ENCODE results near the gene GRIN2C.

The GRIN2C gene

DNA sequence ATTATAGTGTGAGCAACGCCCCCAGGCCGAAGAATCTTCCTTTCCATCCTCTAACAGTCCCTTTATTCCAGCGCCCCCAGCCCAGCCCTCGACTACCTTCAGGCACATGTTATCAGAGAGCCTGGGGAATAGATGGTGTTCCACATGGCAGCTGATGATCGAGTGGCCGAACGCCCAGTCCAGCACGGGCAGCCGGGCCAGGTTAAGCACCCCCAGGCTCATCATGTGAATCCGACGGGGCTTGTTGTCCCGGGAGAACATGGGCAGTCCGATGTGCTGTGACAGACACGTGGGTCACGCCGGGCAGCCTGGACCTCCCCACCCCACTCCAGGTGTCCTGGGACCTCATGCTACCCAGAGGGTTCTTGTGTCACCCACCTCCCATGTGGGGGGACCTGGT, 19.6 kb upstream of the GRIN2C start:
- no peak overlapping the region for H3K4me3 ChIP-seq (ENCODE audit: control insufficient read depth in 1 of 7, extremely low read depth in 1 of 7, insufficient read depth in 4 of 7, low read depth in 2 of 7, low read length in 6 of 7)
- no peaks in the 10 kb centered on the region for H3K27me3 ChIP-seq (replicated peaks in 2 of 5; ENCODE audit: control insufficient read depth in 4 of 5, insufficient read depth in 5 of 5, low read length in 4 of 5)
- POLR2A ChIA-PET = no interaction called here
- H3K9me3 ChIP-seq (ENCODE audit: control extremely low read depth in 1 of 5, control insufficient read depth in 4 of 5, insufficient read depth in 2 of 5, low read depth in 1 of 5, low read length in 4 of 5) = no peaks in the 10 kb centered on the region
- CTCF ChIA-PET = interaction anchor here (0.9 to 1.9 kb wide), 2 partner anchors 14 to 87 kb away, joined by 3 to 5 read pairs; no protein-coding TSS in a partner anchor
- no peaks in the 10 kb centered on the region for H3K36me3 ChIP-seq (ENCODE audit: control insufficient read depth in 4 of 4, insufficient read depth in 4 of 4, low read length in 3 of 4)
- no peak for DNase-seq
- H3K4me1 ChIP-seq (ENCODE audit: control extremely low read depth in 1 of 4, control insufficient read depth in 4 of 4, insufficient read depth in 4 of 4, low read length in 3 of 4) = peaks cover 0 to 3% (median 1%) of the 10 kb centered on the region in 4 experiments
- WGBS (ENCODE audit: insufficient coverage) = 93% methylated on average over 11 of the region's 16 CpGs
- no peak overlapping the region for H3K27ac ChIP-seq (ENCODE audit: insufficient read depth in 1 of 2, low read depth in 1 of 2, low read length in 2 of 2, poor library complexity in 1 of 2, severe bottlenecking in 2 of 2)

DNA sequence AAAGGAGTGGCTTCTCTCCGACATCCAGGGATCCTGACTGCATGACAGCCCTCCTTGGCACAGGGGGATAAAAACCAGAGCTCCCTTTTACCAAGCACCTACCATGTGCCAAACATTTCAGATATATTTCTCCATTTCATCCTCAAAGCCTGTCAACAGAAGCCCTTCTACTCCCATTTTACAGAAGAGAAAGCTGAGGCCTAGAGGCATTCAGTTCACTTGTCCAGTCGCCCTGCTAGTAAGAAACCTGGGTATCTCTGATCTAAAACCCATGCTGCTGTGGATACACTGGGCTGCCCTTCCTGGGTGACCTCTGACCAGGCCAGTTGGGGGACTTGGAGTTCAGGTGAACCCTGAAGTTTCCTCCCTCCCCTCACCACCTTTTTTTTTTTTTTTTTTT, 19.0 kb upstream of the GRIN2C start:
- ChIA-PET POLR2A (no interaction called here), CTCF (interaction anchor here (1.0 to 2.4 kb wide), 2 partner anchors 9 to 87 kb away, joined by 3 to 8 read pairs; no protein-coding TSS in a partner anchor)
- Histone ChIP-seq H3K4me1 (ENCODE audit: control extremely low read depth in 1 of 4, control insufficient read depth in 4 of 4, insufficient read depth in 4 of 4, low read length in 3 of 4) (peaks cover 3 to 8% (median 5%) of the 10 kb centered on the region in 4 experiments), H3K27me3 (replicated peaks in 2 of 5; ENCODE audit: control insufficient read depth in 4 of 5, insufficient read depth in 5 of 5, low read length in 4 of 5) (no peaks in the 10 kb centered on the region), H3K36me3 (ENCODE audit: control insufficient read depth in 4 of 4, insufficient read depth in 4 of 4, low read length in 3 of 4) (no peaks in the 10 kb centered on the region), H3K9me3 (ENCODE audit: control extremely low read depth in 1 of 5, control insufficient read depth in 4 of 5, insufficient read depth in 2 of 5, low read depth in 1 of 5, low read length in 4 of 5) (no peaks in the 10 kb centered on the region), H3K4me3 (ENCODE audit: control insufficient read depth in 1 of 7, extremely low read depth in 1 of 7, insufficient read depth in 4 of 7, low read depth in 2 of 7, low read length in 6 of 7) (no peak overlapping the region), H3K27ac (ENCODE audit: insufficient read depth in 1 of 2, low read depth in 1 of 2, low read length in 2 of 2, poor library complexity in 1 of 2, severe bottlenecking in 2 of 2) (no peak overlapping the region)
- WGBS (ENCODE audit: insufficient coverage) = 91% methylated on average over 1 of the region's 2 CpGs
- no peak for DNase-seq

DNA sequence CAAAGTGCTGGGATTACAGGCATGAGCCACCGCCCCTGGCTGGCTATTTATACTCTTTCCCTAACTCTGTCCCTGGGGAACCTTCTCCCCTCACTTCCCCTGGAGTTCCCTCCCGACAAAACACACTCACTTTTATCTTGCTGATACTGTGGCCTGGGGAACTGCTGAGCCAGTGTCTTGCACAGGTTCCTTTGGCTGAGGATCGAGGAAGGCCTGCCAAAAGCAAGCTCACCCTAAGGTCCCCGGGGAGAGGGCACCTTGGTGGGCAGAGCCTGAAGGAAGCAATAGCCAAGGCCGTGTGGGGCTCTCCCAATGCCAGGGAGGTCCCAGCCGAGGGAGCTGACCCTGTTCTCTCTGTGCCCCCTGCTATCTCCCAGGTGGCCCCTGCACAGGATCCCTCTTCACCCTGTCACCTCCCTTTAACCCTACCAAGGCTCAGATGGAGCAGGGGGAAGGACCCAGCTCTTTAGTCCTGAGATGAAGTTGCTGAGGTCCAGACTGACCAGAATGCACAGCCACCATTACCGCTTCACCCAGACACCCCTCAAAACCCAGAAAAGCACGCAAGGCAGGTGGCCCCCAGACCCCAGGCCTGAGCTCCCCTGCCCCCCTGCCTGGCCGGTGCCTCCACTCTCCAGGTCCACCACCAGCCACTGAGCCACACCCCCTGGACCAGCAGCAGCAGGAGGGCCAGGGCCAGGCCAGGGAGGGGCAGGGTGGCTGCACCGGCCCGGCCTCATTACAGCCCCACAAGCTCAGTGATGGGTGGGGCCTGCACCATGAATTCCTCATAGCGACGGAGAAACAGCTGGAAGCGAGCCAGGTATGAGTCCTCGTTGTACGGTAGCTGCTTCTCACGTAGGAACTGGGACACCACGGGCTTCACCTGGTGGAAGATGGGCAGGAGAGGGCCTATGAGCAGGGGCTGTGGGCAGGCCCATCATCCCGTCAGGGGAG, 18.2 kb upstream of the GRIN2C start:
- Histone ChIP-seq H3K4me3 (ENCODE audit: control insufficient read depth in 1 of 7, extremely low read depth in 1 of 7, insufficient read depth in 4 of 7, low read depth in 2 of 7, low read length in 6 of 7) (no peak overlapping the region), H3K27ac (ENCODE audit: insufficient read depth in 1 of 2, low read depth in 1 of 2, low read length in 2 of 2, poor library complexity in 1 of 2, severe bottlenecking in 2 of 2) (no peak overlapping the region), H3K27me3 (replicated peaks in 2 of 5; ENCODE audit: control insufficient read depth in 4 of 5, insufficient read depth in 5 of 5, low read length in 4 of 5) (no peaks in the 10 kb centered on the region), H3K4me1 (ENCODE audit: control extremely low read depth in 1 of 4, control insufficient read depth in 4 of 4, insufficient read depth in 4 of 4, low read length in 3 of 4) (peaks cover 1 to 10% (median 7%) of the 10 kb centered on the region in 4 experiments), H3K9me3 (ENCODE audit: control extremely low read depth in 1 of 5, control insufficient read depth in 4 of 5, insufficient read depth in 2 of 5, low read depth in 1 of 5, low read length in 4 of 5) (no peaks in the 10 kb centered on the region), H3K36me3 (ENCODE audit: control insufficient read depth in 4 of 4, insufficient read depth in 4 of 4, low read length in 3 of 4) (no peaks in the 10 kb centered on the region)
- 95% methylated on average over 17 of the region's 19 CpGs for WGBS (ENCODE audit: insufficient coverage)
- DNase-seq = no peak
- ChIA-PET CTCF (interaction anchor here (0.9 to 2.4 kb wide), 3 partner anchors 8 to 86 kb away, joined by 3 to 8 read pairs (median 3); no protein-coding TSS in a partner anchor), POLR2A (no interaction called here)

DNA sequence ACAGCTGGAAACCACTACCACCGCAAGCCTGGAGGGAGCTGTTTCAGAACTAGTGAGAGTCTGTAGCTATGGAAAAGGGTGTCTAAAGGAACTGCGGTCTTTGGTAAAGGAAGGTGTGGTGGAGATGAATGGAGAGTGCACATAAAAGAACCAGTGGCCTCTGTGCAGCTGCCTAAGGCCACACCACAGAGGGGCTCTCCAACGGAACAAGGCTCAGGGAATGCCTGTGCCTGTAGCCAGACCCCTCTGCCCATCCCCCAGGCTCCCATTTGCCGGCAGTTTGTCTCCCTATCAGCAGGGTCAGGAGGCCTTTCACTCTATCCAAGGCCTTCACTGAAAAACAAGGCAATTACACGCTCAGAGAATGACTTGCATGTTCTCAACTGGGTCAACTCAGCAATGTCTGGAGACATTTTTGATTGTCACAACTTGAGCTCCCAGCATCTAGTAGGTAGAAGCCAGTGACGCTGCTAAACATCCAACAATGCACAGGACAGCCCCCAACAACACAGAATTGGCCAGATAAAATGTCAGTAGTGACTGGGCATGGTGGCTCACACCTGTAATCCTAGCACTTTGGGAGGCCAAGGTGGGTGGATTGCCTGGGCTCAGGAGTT, 16.4 kb upstream of the GRIN2C start:
- WGBS (ENCODE audit: insufficient coverage) = 92% methylated on average over 5 of the region's 6 CpGs
- ChIA-PET CTCF (interaction anchor here (1.1 to 1.5 kb wide), 3 partner anchors 11 to 85 kb away, joined by 3 to 4 read pairs (median 3); no protein-coding TSS in a partner anchor), POLR2A (no interaction called here)
- Histone ChIP-seq H3K9me3 (ENCODE audit: control extremely low read depth in 1 of 5, control insufficient read depth in 4 of 5, insufficient read depth in 2 of 5, low read depth in 1 of 5, low read length in 4 of 5) (no peaks in the 10 kb centered on the region), H3K4me3 (ENCODE audit: control insufficient read depth in 1 of 7, extremely low read depth in 1 of 7, insufficient read depth in 4 of 7, low read depth in 2 of 7, low read length in 6 of 7) (no peak overlapping the region), H3K27ac (ENCODE audit: insufficient read depth in 1 of 2, low read depth in 1 of 2, low read length in 2 of 2, poor library complexity in 1 of 2, severe bottlenecking in 2 of 2) (peak overlapping the region in 1 of 2 experiments; percentile 35), H3K27me3 (replicated peaks in 2 of 5; ENCODE audit: control insufficient read depth in 4 of 5, insufficient read depth in 5 of 5, low read length in 4 of 5) (no peaks in the 10 kb centered on the region), H3K4me1 (ENCODE audit: control extremely low read depth in 1 of 4, control insufficient read depth in 4 of 4, insufficient read depth in 4 of 4, low read length in 3 of 4) (peaks cover 4 to 18% (median 13%) of the 10 kb centered on the region in 4 experiments), H3K36me3 (ENCODE audit: control insufficient read depth in 4 of 4, insufficient read depth in 4 of 4, low read length in 3 of 4) (no peaks in the 10 kb centered on the region)
- DNase-seq = no peak

DNA sequence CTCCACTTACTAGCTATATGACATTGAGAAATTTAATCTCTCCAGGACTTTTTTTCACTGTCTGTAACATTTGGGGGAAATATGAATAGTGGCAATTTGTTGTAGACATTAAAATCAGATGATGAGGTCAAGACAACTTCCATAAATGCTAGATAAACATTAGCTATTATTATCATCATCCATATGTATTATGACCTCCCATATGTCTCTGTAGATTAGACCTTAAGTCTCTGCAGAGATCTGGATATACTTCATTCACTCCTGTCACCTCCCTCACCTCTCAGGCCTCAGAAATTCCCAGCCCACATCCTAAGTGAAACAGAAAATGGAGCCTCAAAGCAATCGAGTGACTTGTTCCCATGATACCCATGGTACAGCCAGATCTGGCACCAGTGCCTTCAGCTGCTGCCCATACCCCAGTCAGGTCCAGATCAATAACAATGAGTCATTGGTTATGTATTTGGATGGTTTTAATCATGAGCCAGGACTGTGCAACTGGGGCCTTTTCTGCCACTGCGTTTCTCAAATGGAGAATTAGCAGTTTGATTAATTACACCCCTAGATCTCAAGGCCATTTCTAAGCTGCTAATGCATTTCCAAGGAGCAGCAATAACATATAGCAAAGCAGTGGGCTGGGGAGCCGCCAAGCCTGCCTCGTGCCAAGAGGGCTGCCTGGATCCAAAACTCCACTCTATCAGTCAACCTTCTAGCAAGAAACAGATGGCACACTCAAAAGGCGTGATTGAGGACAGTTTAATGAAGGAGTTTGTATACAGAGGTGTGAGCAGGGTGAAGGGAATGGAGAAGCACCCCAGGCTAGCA, 15.7 kb upstream of the GRIN2C start:
- CTCF ChIA-PET = interaction anchor here (1.1 to 1.5 kb wide), 4 partner anchors 12 to 84 kb away, joined by 3 to 4 read pairs (median 3); no protein-coding TSS in a partner anchor
- H3K36me3 ChIP-seq (ENCODE audit: control insufficient read depth in 4 of 4, insufficient read depth in 4 of 4, low read length in 3 of 4) = no peaks in the 10 kb centered on the region
- no peaks in the 10 kb centered on the region for H3K9me3 ChIP-seq (ENCODE audit: control extremely low read depth in 1 of 5, control insufficient read depth in 4 of 5, insufficient read depth in 2 of 5, low read depth in 1 of 5, low read length in 4 of 5)
- no peaks in the 10 kb centered on the region for H3K27me3 ChIP-seq (replicated peaks in 2 of 5; ENCODE audit: control insufficient read depth in 4 of 5, insufficient read depth in 5 of 5, low read length in 4 of 5)
- H3K27ac ChIP-seq (ENCODE audit: insufficient read depth in 1 of 2, low read depth in 1 of 2, low read length in 2 of 2, poor library complexity in 1 of 2, severe bottlenecking in 2 of 2) = peak overlapping the region in 1 of 2 experiments; percentile 35
- DNase-seq = no peak
- peaks cover 4 to 18% (median 13%) of the 10 kb centered on the region in 4 experiments for H3K4me1 ChIP-seq (ENCODE audit: control extremely low read depth in 1 of 4, control insufficient read depth in 4 of 4, insufficient read depth in 4 of 4, low read length in 3 of 4)
- POLR2A ChIA-PET = no interaction called here
- 100% methylated on average over 4 of the region's 5 CpGs for WGBS (ENCODE audit: insufficient coverage)
- H3K4me3 ChIP-seq (ENCODE audit: control insufficient read depth in 1 of 7, extremely low read depth in 1 of 7, insufficient read depth in 4 of 7, low read depth in 2 of 7, low read length in 6 of 7) = no peak overlapping the region

DNA sequence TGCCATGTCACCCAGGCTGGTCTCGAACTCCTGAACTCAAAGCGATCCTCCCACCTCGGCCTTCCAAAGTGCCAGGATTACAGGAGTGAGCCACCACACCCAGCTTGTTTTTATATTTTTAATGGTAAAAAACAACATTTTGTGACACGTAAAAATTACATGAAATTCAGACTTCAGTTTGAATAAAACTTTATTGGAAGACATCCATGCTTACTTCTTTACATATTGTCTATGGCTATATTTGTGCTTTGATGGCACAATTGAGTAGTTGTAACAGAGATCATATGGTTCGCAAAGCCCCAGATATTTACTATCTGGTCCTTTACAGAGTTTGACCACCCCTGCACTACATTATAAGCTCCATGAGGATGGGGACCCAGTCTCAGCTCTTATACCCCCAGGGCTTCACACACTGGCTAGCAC, 14.9 kb upstream of the GRIN2C start:
- CTCF ChIA-PET = interaction anchor here (1.1 to 1.5 kb wide), 2 partner anchors 12 to 16 kb away, joined by 3 read pairs; no protein-coding TSS in a partner anchor
- POLR2A ChIA-PET = no interaction called here

More for the DNA sequence above, 14.9 kb upstream of the GRIN2C start:
- Histone ChIP-seq H3K27ac (ENCODE audit: insufficient read depth in 1 of 2, low read depth in 1 of 2, low read length in 2 of 2, poor library complexity in 1 of 2, severe bottlenecking in 2 of 2) (no peak overlapping the region), H3K4me3 (ENCODE audit: control insufficient read depth in 1 of 7, extremely low read depth in 1 of 7, insufficient read depth in 4 of 7, low read depth in 2 of 7, low read length in 6 of 7) (no peak overlapping the region), H3K9me3 (ENCODE audit: control extremely low read depth in 1 of 5, control insufficient read depth in 4 of 5, insufficient read depth in 2 of 5, low read depth in 1 of 5, low read length in 4 of 5) (no peaks in the 10 kb centered on the region), H3K4me1 (ENCODE audit: control extremely low read depth in 1 of 4, control insufficient read depth in 4 of 4, insufficient read depth in 4 of 4, low read length in 3 of 4) (peaks cover 4 to 18% (median 13%) of the 10 kb centered on the region in 4 experiments), H3K27me3 (replicated peaks in 2 of 5; ENCODE audit: control insufficient read depth in 4 of 5, insufficient read depth in 5 of 5, low read length in 4 of 5) (no peaks in the 10 kb centered on the region), H3K36me3 (ENCODE audit: control insufficient read depth in 4 of 4, insufficient read depth in 4 of 4, low read length in 3 of 4) (no peaks in the 10 kb centered on the region)
- WGBS (ENCODE audit: insufficient coverage) = 100% methylated on average over 1 of the region's 5 CpGs
- DNase-seq = no peak

Measured in common myeloid progenitor, CD34-positive (primary cell).